Muscle of back (tissue), 13 donors: ENCODE results near the gene UBXN4. TPM values are rescaled to one million over a fixed set of nuclear protein-coding genes. Genes with fewer than 3 reads are reported as not detected.
"Not testable (repeated sequence)": the region's sequence is repeated elsewhere in the genome, so short reads cannot be mapped to it uniquely, and the experiment has no call there.

Experiments
- DNase-seq, 3 donors: peaks; one replicate each; pipeline versions ENCODE4 v3.0.0 to v3.0.0-alpha.2; 2013
- long read RNA-seq, 9 donors: transcript quantifications; one replicate each; lab custom pipeline, GENCODE V29; 2026
- polyA plus RNA-seq, 10 donors: library from polyadenylated mRNA; unstranded; fragments of 120-200 nt; gene quantifications; one replicate each; pipeline ENCODE4 v1.2.1, GENCODE V29; 2013; ENCODE audit not compliant: insufficient read length in 10 of 10

The UBXN4 gene, protein sequence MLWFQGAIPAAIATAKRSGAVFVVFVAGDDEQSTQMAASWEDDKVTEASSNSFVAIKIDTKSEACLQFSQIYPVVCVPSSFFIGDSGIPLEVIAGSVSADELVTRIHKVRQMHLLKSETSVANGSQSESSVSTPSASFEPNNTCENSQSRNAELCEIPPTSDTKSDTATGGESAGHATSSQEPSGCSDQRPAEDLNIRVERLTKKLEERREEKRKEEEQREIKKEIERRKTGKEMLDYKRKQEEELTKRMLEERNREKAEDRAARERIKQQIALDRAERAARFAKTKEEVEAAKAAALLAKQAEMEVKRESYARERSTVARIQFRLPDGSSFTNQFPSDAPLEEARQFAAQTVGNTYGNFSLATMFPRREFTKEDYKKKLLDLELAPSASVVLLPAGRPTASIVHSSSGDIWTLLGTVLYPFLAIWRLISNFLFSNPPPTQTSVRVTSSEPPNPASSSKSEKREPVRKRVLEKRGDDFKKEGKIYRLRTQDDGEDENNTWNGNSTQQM
- polyA plus RNA-seq: 10 to 100 TPM; 66.9 to 94.0 (median 79.6) TPM
- long read RNA-seq, donor 1, full-length matches to known transcripts: 7 of 21 reads
- long read RNA-seq, donor 1, partial matches to known transcripts: 14 of 21 reads
- long read RNA-seq, donor 1, other reads (novel, unspliced or antisense): 0 of 21 reads
- long read RNA-seq, donor 2, full-length matches to known transcripts: 6 of 27 reads
- long read RNA-seq, donor 2, partial matches to known transcripts: 21 of 27 reads
- long read RNA-seq, donor 2, other reads (novel, unspliced or antisense): 0 of 27 reads
- long read RNA-seq, donor 3: 0 reads
- long read RNA-seq, donor 4, full-length matches to known transcripts: 3 of 9 reads
- long read RNA-seq, donor 4, partial matches to known transcripts: 6 of 9 reads
- long read RNA-seq, donor 4, other reads (novel, unspliced or antisense): 0 of 9 reads
- long read RNA-seq, donor 5, full-length matches to known transcripts: 4 of 16 reads
- long read RNA-seq, donor 5, partial matches to known transcripts: 12 of 16 reads
- long read RNA-seq, donor 5, other reads (novel, unspliced or antisense): 0 of 16 reads
- long read RNA-seq, donor 6, full-length matches to known transcripts: 7 of 12 reads
- long read RNA-seq, donor 6, partial matches to known transcripts: 5 of 12 reads
- long read RNA-seq, donor 6, other reads (novel, unspliced or antisense): 0 of 12 reads
- long read RNA-seq, donor 7, full-length matches to known transcripts: 7 of 18 reads
- long read RNA-seq, donor 7, partial matches to known transcripts: 11 of 18 reads
- long read RNA-seq, donor 7, other reads (novel, unspliced or antisense): 0 of 18 reads
- long read RNA-seq, donor 8, full-length matches to known transcripts: 1 of 1 reads
- long read RNA-seq, donor 8, partial matches to known transcripts: 0 of 1 reads
- long read RNA-seq, donor 8, other reads (novel, unspliced or antisense): 0 of 1 reads
- long read RNA-seq, donor 9: 0 reads

DNA sequence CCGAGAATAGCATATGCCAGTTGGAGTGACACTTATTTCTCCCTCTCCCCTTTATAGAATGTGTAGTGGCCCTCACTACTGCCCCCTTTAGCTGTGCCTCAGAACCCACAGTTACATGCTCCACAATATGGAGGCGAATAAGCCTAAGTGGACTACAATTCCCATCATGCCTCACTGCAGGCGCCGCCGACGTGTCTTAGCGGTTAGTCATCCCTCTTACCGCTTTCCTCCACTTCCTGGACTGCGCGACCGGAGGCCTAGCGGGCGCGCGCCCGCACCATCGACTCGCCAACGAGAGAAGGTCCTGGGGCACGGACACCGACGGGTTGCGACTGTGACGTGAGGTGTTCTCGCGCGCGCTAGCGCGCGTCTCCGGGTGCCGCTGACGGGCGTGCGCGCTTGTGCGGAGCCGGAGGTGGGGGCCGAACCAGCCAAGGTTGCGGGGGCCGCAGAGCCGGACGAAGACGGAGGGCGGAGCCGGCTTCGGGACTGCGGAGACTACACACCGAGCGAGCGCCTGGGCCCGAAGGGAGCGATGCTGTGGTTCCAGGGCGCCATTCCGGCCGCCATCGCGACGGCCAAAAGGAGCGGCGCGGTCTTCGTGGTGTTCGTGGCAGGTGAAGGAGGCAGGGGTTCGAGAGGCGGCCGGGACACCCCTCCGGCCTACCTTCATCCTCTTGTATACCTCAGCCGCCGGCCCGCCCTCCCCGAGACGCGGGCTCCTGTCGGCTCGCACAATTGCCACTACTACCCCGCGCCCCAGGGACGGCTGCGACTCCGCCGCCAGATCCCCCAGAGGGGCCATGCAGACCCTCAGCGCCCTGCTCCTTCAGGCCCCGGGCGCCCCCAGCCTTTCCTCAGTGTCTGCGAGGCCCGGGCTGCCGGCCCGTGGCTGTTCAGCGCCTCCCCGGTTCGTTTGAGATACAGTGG, at the start of gene UBXN4:
Gene UBXN4 (plus strand): TSS at position 461 of the 930 bp plus-strand sequence. CDS start 75 bp downstream, at position 536.
- DNase-seq: peak; percentile 99

DNA sequence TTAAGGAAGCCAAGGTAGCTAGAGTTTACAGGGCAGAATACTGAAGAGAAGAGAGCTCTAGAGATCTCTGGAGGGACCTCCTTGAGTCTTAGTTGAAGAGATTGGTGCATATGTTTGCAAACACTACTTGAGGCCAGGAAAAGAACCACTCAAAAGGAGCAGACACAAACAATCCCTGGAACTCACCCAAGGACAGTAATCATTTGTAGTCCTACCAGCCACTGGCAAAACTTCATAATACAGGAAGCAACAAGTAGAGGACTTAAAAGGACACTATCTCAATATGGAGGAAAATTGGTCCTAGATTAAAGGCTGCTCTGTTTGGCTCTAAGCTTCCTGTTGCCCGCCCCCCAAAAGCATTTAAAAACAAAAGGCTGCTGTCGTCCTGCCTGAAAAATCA, 46.9 kb upstream of the UBXN4 start:
- peak in 1 of 3 donors; percentile 5 for DNase-seq

DNA sequence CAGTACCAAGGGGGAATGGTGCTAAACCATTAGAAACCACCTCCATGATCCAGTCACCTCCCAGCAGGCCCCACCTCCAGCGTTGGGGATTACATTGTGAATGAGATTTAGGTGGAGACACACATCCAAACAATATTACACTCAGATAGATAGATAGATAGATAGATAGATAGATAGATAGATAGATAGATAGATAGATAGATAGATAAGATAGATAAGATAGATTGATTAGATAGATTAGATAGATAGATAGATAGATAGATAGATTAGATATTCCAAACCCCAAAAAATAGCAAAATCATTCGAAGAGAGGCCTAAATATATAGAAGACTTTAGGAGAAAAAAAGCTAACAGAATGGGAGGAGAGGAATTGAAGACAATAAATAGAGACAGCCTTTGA, 42.8 kb upstream of the UBXN4 start:
- no peak for DNase-seq

DNA sequence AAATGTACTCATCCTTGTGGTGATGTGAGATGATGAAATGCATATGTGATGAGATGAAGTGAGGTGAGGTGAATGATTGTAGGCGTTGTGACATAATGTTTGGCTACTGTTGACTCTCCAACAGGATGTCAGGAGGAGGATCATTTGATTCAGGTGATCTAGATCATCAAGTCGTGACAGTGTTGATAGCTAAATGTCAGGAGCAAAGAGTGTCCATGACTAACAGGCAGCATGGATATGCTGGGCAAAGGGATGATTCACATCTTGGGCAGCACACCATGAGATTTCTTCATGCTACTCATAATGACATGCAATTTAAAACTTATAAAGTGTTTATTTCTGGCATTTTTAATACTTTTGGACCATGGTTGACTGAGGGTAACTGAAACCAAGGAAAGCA, 40.2 kb upstream of the UBXN4 start:
- DNase-seq: peak in 1 of 3 donors; percentile 7

- DNase-seq: no peak
Measured at GRCh38 chr2:135703300-135703699, 38.4 kb upstream of the UBXN4 start.

- not testable (repeated sequence) for DNase-seq
Measured at GRCh38 chr2:135704075-135704474, 37.6 kb upstream of the UBXN4 start.

DNA sequence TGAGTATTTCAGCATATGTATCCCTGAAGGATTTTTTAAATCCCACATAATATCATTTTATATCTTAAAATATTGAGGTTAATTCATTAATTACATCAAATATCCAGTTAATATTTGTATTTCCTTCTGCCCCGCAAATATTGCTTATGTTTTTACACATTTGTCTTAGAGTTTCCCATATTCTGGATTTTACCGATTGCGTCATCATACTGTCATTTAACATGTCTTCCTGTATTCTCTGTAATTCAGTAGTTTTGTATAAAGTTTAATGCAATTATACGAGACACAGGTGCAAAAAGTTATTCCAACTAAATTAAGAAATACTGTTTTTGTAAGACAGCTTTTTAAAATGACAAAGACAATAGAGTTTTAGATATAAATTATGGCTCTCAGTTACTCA, 33.5 kb upstream of the UBXN4 start:
- DNase-seq: no peak

GRCh38 chr2:135709992-135710391, 31.7 kb upstream of the UBXN4 start:
- DNase-seq: peak; percentile 36 to 69 (median 58)

DNA sequence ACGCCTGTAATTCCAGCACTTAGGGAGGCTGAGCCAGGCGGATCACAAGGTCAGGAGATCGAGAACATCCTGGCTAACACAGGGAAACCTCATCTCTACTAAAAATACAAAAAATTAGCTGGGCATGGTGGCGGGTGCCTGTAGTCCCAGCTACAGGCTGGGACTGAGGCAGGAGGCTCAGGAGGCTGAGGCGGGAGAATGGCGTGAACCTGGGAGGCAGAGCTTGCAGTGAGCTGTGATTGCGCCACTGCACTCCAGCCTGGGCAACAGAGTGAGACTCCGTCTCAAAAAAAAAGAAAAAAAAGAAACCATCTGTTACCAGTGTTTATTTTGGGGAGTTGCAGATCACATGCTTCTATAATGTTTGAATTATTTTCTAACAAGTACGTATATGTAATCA, 26.6 kb upstream of the UBXN4 start:
- not testable (repeated sequence) for DNase-seq

DNA sequence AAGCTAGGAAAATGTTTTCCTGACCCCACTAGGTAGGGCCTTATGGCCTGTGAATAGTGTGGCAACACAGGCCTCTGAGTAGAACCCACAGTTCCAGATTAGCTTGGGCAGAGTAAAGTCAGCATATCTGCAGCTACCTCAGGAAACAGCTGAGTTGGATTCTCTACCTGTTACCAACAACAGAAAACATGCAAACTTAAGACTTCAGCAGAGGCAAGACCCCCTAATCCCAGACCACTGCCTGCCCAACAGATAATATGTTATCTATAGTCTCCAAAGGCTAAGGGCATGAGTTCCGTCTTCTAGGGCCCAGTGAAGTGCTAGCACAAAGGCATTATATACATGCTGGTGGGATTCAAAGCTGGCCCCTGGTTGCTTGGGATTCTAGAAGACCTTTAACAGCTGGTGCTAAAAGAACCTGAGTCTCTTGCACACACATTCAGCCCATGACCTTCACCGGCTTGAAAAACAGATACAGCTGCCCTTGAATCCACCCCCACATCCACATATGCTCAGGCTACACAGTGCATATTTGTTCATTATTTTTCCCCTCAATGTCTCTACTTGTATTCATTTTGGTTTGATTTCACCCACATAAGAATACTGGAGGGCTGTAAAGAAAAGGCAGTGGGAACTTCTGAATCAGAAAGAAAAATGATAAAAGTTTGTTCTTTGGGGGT, 13.5 kb upstream of the UBXN4 start:
- DNase-seq: no peak

- no peak for DNase-seq
Measured at GRCh38 chr2:135732561-135732960, 9.1 kb upstream of the UBXN4 start.

- DNase-seq: no peak
Measured at GRCh38 chr2:135733045-135733444, 8.6 kb upstream of the UBXN4 start.

GRCh38 chr2:135736546-135736945, 5.1 kb upstream of the UBXN4 start:
- no peak for DNase-seq

GRCh38 chr2:135740206-135740605, 1.4 kb upstream of the UBXN4 start:
- no peak for DNase-seq

- no peak for DNase-seq
Measured at GRCh38 chr2:135741043-135741394, 636 bp upstream of the UBXN4 start.

DNA sequence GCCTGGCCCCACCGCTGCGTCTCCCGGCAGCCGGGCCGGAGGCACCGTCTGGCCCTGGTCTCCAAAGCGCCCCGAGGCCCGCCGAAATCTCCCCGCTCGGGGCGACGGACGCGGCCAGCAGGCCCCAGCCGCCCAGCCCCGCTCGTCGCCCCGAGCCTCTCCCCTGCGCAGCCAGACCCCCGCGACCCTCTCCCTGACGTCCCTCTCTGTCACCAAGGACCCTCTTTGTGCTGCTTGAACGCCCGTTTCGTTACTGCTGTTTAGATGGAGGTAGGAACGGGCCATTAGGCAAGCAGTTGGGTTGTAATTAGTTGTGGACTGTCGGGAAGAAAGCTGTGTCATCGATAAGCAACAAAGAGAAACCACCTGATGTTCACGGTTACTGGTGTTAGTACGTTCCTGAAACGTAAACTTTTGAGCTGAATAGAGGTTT, 686 bp downstream of the UBXN4 start:
- peak; percentile 56 to 92 (median 74) for DNase-seq

DNA sequence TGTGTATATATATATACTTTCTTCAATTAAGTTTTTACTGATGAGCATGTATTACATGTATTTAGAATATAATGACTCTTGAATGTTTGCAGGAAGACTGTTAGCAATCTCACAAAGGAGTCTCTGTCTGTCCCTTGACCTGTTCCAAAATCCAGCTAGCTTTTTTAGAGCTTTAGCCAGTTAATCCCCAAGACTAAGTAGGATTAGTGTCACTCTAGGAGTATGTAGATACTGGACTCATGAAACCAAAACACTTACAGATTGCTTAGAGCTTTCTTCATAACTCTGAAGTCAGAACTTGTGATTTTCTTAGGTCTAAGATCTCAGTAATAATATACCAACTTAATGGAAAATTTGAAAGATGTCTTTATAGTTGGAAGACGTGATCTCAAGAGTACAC, 2.2 kb downstream of the UBXN4 start:
- peak in 1 of 3 donors; percentile 11 for DNase-seq

GRCh38 chr2:135744760-135745314, 3.2 kb downstream of the UBXN4 start:
- no peak for DNase-seq

- DNase-seq: peak in 1 of 3 donors; percentile 55
Measured at GRCh38 chr2:135745545-135745944, 3.9 kb downstream of the UBXN4 start.
